MM.1S (cell line): ENCODE results near the gene FARP2.

ENCODE experiments used
- EZH2 ChIP-seq: fragments of 300-600 bp; sonication (generic); optimal IDR thresholded peaks from 2 replicates; pipeline ENCODE3; 2017; ENCODE audit warnings: low read depth, mild to moderate bottlenecking, antibody characterized with exemption, low read length, mixed read lengths
- EZH2phosphoT487 ChIP-seq: fragments of 300-600 bp; sonication (generic); IDR thresholded peaks from 2 replicates; pipeline ENCODE4 v1.6.1; 2018; ENCODE audit warnings: antibody characterized with exemption, low read length
- TF ChIP-seq, protein P1 (sequence below): fragments of 300-600 bp; sonication (generic); IDR thresholded peaks from 2 replicates; pipeline ENCODE4 v1.5.1; 2016; ENCODE audit warnings: antibody characterized with exemption, low read length, mixed read lengths

DNA sequence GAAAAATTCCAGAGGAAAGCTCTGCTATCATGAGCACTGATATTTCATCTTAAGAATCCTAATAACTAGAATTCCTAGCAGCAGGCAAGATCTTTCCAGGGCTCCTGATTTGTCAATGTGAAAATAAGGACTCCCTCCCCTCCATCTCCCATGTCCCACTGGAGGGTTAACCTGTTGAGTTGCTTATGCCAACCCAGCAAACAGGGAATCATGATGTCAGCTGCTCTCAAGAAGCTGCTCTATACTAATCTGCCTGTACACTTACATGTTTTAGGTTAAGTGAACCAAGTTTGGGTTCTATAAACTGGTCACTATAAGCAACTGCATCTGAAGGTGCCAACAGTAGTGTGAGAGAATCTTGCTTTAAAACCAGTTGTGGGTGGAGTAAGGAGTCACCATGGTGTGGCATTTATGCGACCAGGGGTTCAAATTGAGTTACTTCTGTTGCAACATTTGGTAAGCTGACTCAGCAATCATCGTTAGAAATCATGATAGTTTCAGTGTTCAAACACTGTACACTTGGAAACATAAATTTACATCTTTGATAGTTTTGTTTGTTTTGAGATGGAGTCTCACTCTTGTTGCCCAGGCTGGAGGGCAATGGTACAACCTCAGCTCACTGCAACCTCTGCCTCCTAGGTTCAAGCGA, 98.9 kb downstream of the FARP2 start:
- TF ChIP-seq EZH2phosphoT487 (no peak), EZH2 (no peak)
- TF ChIP-seq, protein P1, sequence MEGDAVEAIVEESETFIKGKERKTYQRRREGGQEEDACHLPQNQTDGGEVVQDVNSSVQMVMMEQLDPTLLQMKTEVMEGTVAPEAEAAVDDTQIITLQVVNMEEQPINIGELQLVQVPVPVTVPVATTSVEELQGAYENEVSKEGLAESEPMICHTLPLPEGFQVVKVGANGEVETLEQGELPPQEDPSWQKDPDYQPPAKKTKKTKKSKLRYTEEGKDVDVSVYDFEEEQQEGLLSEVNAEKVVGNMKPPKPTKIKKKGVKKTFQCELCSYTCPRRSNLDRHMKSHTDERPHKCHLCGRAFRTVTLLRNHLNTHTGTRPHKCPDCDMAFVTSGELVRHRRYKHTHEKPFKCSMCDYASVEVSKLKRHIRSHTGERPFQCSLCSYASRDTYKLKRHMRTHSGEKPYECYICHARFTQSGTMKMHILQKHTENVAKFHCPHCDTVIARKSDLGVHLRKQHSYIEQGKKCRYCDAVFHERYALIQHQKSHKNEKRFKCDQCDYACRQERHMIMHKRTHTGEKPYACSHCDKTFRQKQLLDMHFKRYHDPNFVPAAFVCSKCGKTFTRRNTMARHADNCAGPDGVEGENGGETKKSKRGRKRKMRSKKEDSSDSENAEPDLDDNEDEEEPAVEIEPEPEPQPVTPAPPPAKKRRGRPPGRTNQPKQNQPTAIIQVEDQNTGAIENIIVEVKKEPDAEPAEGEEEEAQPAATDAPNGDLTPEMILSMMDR: no peak
